SK-N-SH (cell line): ENCODE measurements around the gene ZSCAN2.

Experiments used
- CHD2 ChIP-seq: fragments of 150-350 bp; IDR thresholded peaks from 2 replicates; pipeline ENCODE4 v1.6.1; 2018; ENCODE audit warnings: low read length; ENCODE audit not compliant: partially characterized antibody
- CTCF ChIP-seq: fragments of 200-600 bp; sonication (generic); IDR thresholded peaks from 2 replicates; pipeline ENCODE4 v1.6.1; 2017; ENCODE audit warnings: antibody characterized with exemption, mild to moderate bottlenecking, moderate library complexity
- FOXJ3 ChIP-seq: sonication (generic); formaldehyde crosslinking; IDR thresholded peaks from 2 replicates; pipeline ENCODE4 v1.5.1; 2020; ENCODE audit warnings: mild to moderate bottlenecking, missing genetic modification reagents
- IRF3 ChIP-seq: fragments of 150-350 bp; IDR thresholded peaks from 2 replicates; pipeline ENCODE4 v1.6.1; 2016; ENCODE audit warnings: mild to moderate bottlenecking, low read depth, low read length
- NRF1 ChIP-seq: IDR thresholded peaks from 2 replicates; pipeline ENCODE4 v1.6.1; 2012; ENCODE audit warnings: low read depth, mild to moderate bottlenecking, low read length
- POLR2AphosphoS5 ChIP-seq: IDR thresholded peaks from 2 replicates; pipeline ENCODE4 v1.6.1; 2012; ENCODE audit warnings: low read depth, low read length
- RAD21 ChIP-seq: IDR thresholded peaks from 2 replicates; pipeline ENCODE4 v1.6.1; 2012; ENCODE audit warnings: mild to moderate bottlenecking, low read length
- REST ChIP-seq: IDR thresholded peaks from 2 replicates; pipeline ENCODE4 v1.6.1; 2012; ENCODE audit warnings: mild to moderate bottlenecking, low read depth, low read length, moderate library complexity
- RFX5 ChIP-seq: IDR thresholded peaks from 2 replicates; pipeline ENCODE4 v1.6.1; 2012; ENCODE audit warnings: mild to moderate bottlenecking, improper control_type of control experiment, low read length
- RXRA ChIP-seq: IDR thresholded peaks from 2 replicates; pipeline ENCODE4 v1.4.0; 2012; ENCODE audit warnings: low read depth, mild to moderate bottlenecking, borderline replicate concordance
- SMC3 ChIP-seq: IDR thresholded peaks from 2 replicates; pipeline ENCODE4 v1.6.1; 2012; ENCODE audit warnings: low read depth, low read length, improper control_type of control experiment
- USF1 ChIP-seq: IDR thresholded peaks from 2 replicates; pipeline ENCODE4 v1.4.0; 2012; ENCODE audit warnings: low read depth, borderline replicate concordance
- YY1 ChIP-seq: IDR thresholded peaks from 2 replicates; pipeline ENCODE4 v1.4.0; 2012; ENCODE audit warnings: low read depth, mild to moderate bottlenecking
- ZBTB33 ChIP-seq: IDR thresholded peaks from 2 replicates; pipeline ENCODE4 v1.4.0; 2012; ENCODE audit warnings: low read depth, borderline replicate concordance

GRCh38 chr15:84601555-84601838, 688 bp downstream of the ZSCAN2 start:
- TF ChIP-seq FOXJ3 (CRISPR knock-in tag), result no peak
- TF ChIP-seq IRF3, result no peak
- TF ChIP-seq CTCF, result no peak
- no peak for TF ChIP-seq YY1
- no peak for TF ChIP-seq CHD2
- TF ChIP-seq REST, result no peak
- no peak for TF ChIP-seq RFX5
- no peak for TF ChIP-seq POLR2AphosphoS5
- TF ChIP-seq NRF1, result no peak
- TF ChIP-seq SMC3, result no peak
- TF ChIP-seq RXRA, result no peak
- no peak for TF ChIP-seq USF1
- TF ChIP-seq ZBTB33, result no peak
- no peak for TF ChIP-seq RAD21
